HG03159 (cell line): ENCODE results near the gene VAMP4.
"Not testable (repeated sequence)": the region's sequence is repeated elsewhere in the genome, so short reads cannot be mapped to it uniquely, and the experiment has no call there.

Experiments
- ATAC-seq: cut with Tn5 transposase; IDR thresholded peaks from one replicate; pipeline ENCODE4 v1.9.1; 2021; ENCODE audit warnings: mild to moderate bottlenecking, moderate library complexity; ENCODE audit not compliant: unreplicated experiment

VAMP4 gene

GRCh38 chr1:171753182-171753581, 11.3 kb upstream of the VAMP4 start:
- no peak for ATAC-seq

GRCh38 chr1:171751221-171751620, 9.4 kb upstream of the VAMP4 start:
- ATAC-seq: no peak

- ATAC-seq: no peak
These were observed 6.8 kb upstream of the VAMP4 start for GRCh38 chr1:171748651-171749050.

- ATAC-seq: no peak
These were observed 3.1 kb upstream of the VAMP4 start for GRCh38 chr1:171744986-171745385.

- no peak for ATAC-seq
These were observed 1.4 kb upstream of the VAMP4 start for GRCh38 chr1:171743081-171743870.

- ATAC-seq: no peak
These were observed 685 bp upstream of the VAMP4 start for GRCh38 chr1:171742577-171742922.

GRCh38 chr1:171740987-171741871, 636 bp downstream of the VAMP4 start:
- ATAC-seq: peak; percentile 30

GRCh38 chr1:171740356-171740863, 1.5 kb downstream of the VAMP4 start:
- no peak for ATAC-seq

GRCh38 chr1:171739656-171740055, 2.2 kb downstream of the VAMP4 start:
- ATAC-seq: no peak

GRCh38 chr1:171738911-171739310, 3.0 kb downstream of the VAMP4 start:
- no peak for ATAC-seq

- no peak for ATAC-seq
These were observed 5.7 kb downstream of the VAMP4 start for GRCh38 chr1:171736196-171736595.

GRCh38 chr1:171730052-171730451, 11.8 kb downstream of the VAMP4 start:
- no peak for ATAC-seq

- ATAC-seq: no peak
These were observed 14.1 kb downstream of the VAMP4 start for GRCh38 chr1:171727778-171728177.

- ATAC-seq: not testable (repeated sequence)
These were observed 18.7 kb downstream of the VAMP4 start for GRCh38 chr1:171723180-171723579.

GRCh38 chr1:171718848-171719247, 23.0 kb downstream of the VAMP4 start:
- ATAC-seq: no peak

GRCh38 chr1:171718216-171718615, 23.6 kb downstream of the VAMP4 start:
- ATAC-seq: no peak

GRCh38 chr1:171717062-171717718, 24.7 kb downstream of the VAMP4 start:
- no peak for ATAC-seq

GRCh38 chr1:171716616-171717015, 25.2 kb downstream of the VAMP4 start:
- ATAC-seq: no peak

GRCh38 chr1:171715813-171716251, 26.0 kb downstream of the VAMP4 start:
- ATAC-seq: no peak

GRCh38 chr1:171712341-171712740, 29.5 kb downstream of the VAMP4 start:
- ATAC-seq: no peak

- no peak for ATAC-seq
These were observed 30.2 kb downstream of the VAMP4 start for GRCh38 chr1:171711643-171712042.
